GM12878 (cell line): Measurements from ENCODE around the gene IL16. TPM values are rescaled to one million over a fixed set of nuclear protein-coding genes. Genes with fewer than 3 reads are reported as not detected.

Experiments used
- ATAC-seq: fragments of 200-7000 bp; cut with Tn5 transposase; 3 replicates; pipeline ENCODE4 v1.9.1; 2020; ENCODE audit warnings: mild to moderate bottlenecking, moderate library complexity
- BruUV-seq: library from RNA; stranded (reverse); fragments of 400-500 nt; replicated peaks from 2 replicates; lab custom pipeline; 2021; lab: Mats Ljungman, UMichigan
- CTCF ChIA-PET: fragments of 300-600 bp; sonication (Branson Sonifier 250); formaldehyde crosslinking; extraction: SDS; loops from one replicate; lab custom pipeline; 2021; ENCODE audit warnings: inconsistent platforms; lab: Yijun Ruan, JAX
- POLR2A ChIA-PET: fragments of 350-600 bp; formaldehyde crosslinking; extraction: SDS; loops from one replicate; lab custom pipeline; 2021; ENCODE audit warnings: inconsistent platforms; lab: Charles Lee
- RAD21 ChIA-PET: fragments of 300-600 bp; sonication (Branson Sonifier 250); formaldehyde crosslinking; loops from one replicate; lab custom pipeline; 2023; ENCODE audit warnings: antibody characterized with exemption; ENCODE audit not compliant: unreplicated experiment; lab: Charles Lee
- SMC1A ChIA-PET: fragments of 300-600 bp; sonication (Branson Sonifier 250); formaldehyde crosslinking; loops from one replicate; lab custom pipeline; 2023; ENCODE audit not compliant: unreplicated experiment, uncharacterized antibody; lab: Charles Lee
- DNase-seq: peaks from one replicate; pipeline ENCODE4 v3.0.0-alpha.2; 2011; ENCODE audit warnings: low read depth, low spot score
- FAIRE-seq: peaks from 3 replicates; lab custom pipeline; 2011; peaks lifted over from hg19 to GRCh38; lab: Jason Lieb, UNC
- H2AFZ ChIP-seq: 2 replicates; pipeline ENCODE4 v1.6.0; 2011; ENCODE audit warnings: low read depth, low read length, control low read depth; ENCODE audit not compliant: control insufficient read depth
- H3K27ac ChIP-seq: 2 replicates; pipeline ENCODE4 v1.5.1; 2011; ENCODE audit warnings: control low read depth; ENCODE audit not compliant: control insufficient read depth, insufficient read depth
- H3K27me3 ChIP-seq, 2 experiments: replicated peaks in 1 of 2; 2 replicates each; pipeline versions ENCODE4 v1.6.0 to v1.6.1; 2011; ENCODE audit warnings: low read length in 1 of 2; ENCODE audit not compliant: control insufficient read depth in 2 of 2, insufficient read depth in 2 of 2
- H3K36me3 ChIP-seq, 2 experiments: 2 replicates each; pipeline ENCODE4 v1.5.1; 2011; ENCODE audit warnings: low read length in 1 of 2; ENCODE audit not compliant: control insufficient read depth in 2 of 2, insufficient read depth in 2 of 2
- H3K4me1 ChIP-seq: 2 replicates; pipeline ENCODE4 v1.6.1; 2011; ENCODE audit warnings: mild to moderate bottlenecking, low read length, moderate library complexity, mixed read lengths; ENCODE audit not compliant: control insufficient read depth, insufficient read depth
- H3K4me2 ChIP-seq: 2 replicates; pipeline ENCODE4 v1.6.0; 2011; ENCODE audit warnings: control low read depth; ENCODE audit not compliant: control insufficient read depth, insufficient read depth
- H3K4me3 ChIP-seq: fragments of 200-600 bp; sonication (generic); 2 replicates; pipeline ENCODE4 v1.5.1; 2016
- H3K79me2 ChIP-seq: 2 replicates; pipeline ENCODE4 v1.6.0; 2011; ENCODE audit warnings: low read length; ENCODE audit not compliant: control insufficient read depth, insufficient read depth
- H3K9ac ChIP-seq: 2 replicates; pipeline ENCODE4 v1.8.0; 2011; ENCODE audit warnings: low read length, control low read depth, mixed read lengths; ENCODE audit not compliant: control insufficient read depth, insufficient read depth
- H3K9me3 ChIP-seq: replicated peaks from 3 replicates; pipeline ENCODE4 v1.5.1; 2011; ENCODE audit warnings: mild to moderate bottlenecking, low read length; ENCODE audit not compliant: control insufficient read depth, insufficient read depth
- H4K20me1 ChIP-seq: 2 replicates; pipeline ENCODE4 v1.6.0; 2011; ENCODE audit not compliant: control insufficient read depth, insufficient read depth
- CHD2 ChIP-seq: IDR thresholded peaks from 2 replicates; pipeline ENCODE4 v1.6.1; 2011; ENCODE audit warnings: low read depth, low read length, improper control_type of control experiment, borderline replicate concordance
- GABPA ChIP-seq: IDR thresholded peaks from 2 replicates; pipeline ENCODE4 v1.6.1; 2014; ENCODE audit warnings: antibody characterized with exemption, low read depth, mild to moderate bottlenecking, inconsistent platforms
- KAT2A ChIP-seq: conservative IDR thresholded peaks from 2 replicates; pipeline ENCODE4 v1.6.1; 2011; ENCODE audit warnings: low read depth, low read length; ENCODE audit not compliant: control insufficient read depth
- NKRF ChIP-seq: fragments of 450-650 bp; conservative IDR thresholded peaks from 2 replicates; pipeline ENCODE4 v1.6.1; 2017; ENCODE audit warnings: mild to moderate bottlenecking, moderate library complexity
- NR2C1 ChIP-seq: fragments of 450-650 bp; IDR thresholded peaks from 2 replicates; pipeline ENCODE4 v1.6.1; 2017; ENCODE audit warnings: antibody characterized with exemption, mild to moderate bottlenecking, moderate library complexity
- RAD21 ChIP-seq: IDR thresholded peaks from 2 replicates; pipeline ENCODE4 v1.6.1; 2011; ENCODE audit warnings: mild to moderate bottlenecking, low read depth, low read length, moderate library complexity; ENCODE audit not compliant: insufficient read depth
- RCOR1 ChIP-seq: conservative IDR thresholded peaks from 2 replicates; pipeline ENCODE4 v1.6.1; 2012; ENCODE audit warnings: low read depth, low read length, improper control_type of control experiment
- WGBS: methylation state at CpG from one replicate; pipeline ENCODE4 v1.1.6; 2016; ENCODE audit warnings: low lambda C conversion rate; ENCODE audit not compliant: insufficient replicate concordance, insufficient coverage; ENCODE audit errors: missing lambda C conversion rate; 5-methylcytosine and 5-hydroxymethylcytosine counted together
- in situ Hi-C: fragments of 300-500 bp; cut with MboI; formaldehyde crosslinking; loops from 9 replicates; pipeline ENCODE4 v1.14.3; 2018; ENCODE audit warnings: mixed read lengths
- intact Hi-C: fragments of 100-400 bp; cut with micrococcal nuclease; formaldehyde crosslinking; loops from one replicate; pipeline ENCODE4 v1.14.2; 2022; ENCODE audit not compliant: unreplicated experiment
- polyA plus RNA-seq, 11 experiments: library from polyadenylated mRNA; depleted of rRNA in 4 of 11; unstranded in 6 of 11; stranded (reverse) in 5 of 11; fragments of >200 nt; fragmentation: Nextera tagmentation in 4 of 11; fragmentation: Illumina TruSeq in 1 of 11; extraction: Ambion mirVana in 4 of 11; extraction: Trizol in 1 of 11; gene quantifications; 1 replicate in 1 of 11; 2 replicates in 10 of 11; pipeline versions ENCODE4 v1.2.1 to v1.2.3, GENCODE V29; 2011 to 2016; ENCODE audit warnings: inconsistent platforms in 2 of 11, missing spikeins in 2 of 11, low read depth in 1 of 11
- total RNA-seq, 4 experiments: library from RNA; depleted of rRNA in 3 of 4; stranded (reverse); fragments of >200 nt in 3 of 4; fragmentation: Illumina TruSeq in 1 of 4; extraction: Trizol in 1 of 4; gene quantifications; 2 replicates each; pipeline versions ENCODE4 v1.2.1 to v1.2.3, GENCODE V29; 2013 to 2021
- TF ChIP-seq, protein P1 (sequence below): fragments of 150-350 bp; IDR thresholded peaks from 2 replicates; pipeline ENCODE4 v1.6.1; 2016; ENCODE audit warnings: low read depth, low read length

IL16 gene
- total and polyA plus RNA-seq, 10 of the 15 experiments (the other 5 are each of a cell fraction or from before 2014, with no cell fraction given), result 21.7 to 206 (median 44.5) TPM

- H3K4me2 ChIP-seq, result peak overlapping the region; percentile 100
Measured at GRCh38 chr15:81296186-81296585, 99.5 kb downstream of the IL16 start.

More at GRCh38 chr15:81296186-81296585, 99.5 kb downstream of the IL16 start:
- ATAC-seq (no peak), DNase-seq (no peak), FAIRE-seq (no peak)
- SMC1A ChIA-PET, result interaction anchor here (1.0 to 9.6 kb wide), 12 partner anchors 10 to 273 kb away, joined by 3 to 109 read pairs (median 5); partner anchors contain the start of gene STARD5
- POLR2A ChIA-PET, result interaction anchor here (0.7 to 1.4 kb wide), 4 partner anchors 11 to 28 kb away, joined by 3 to 6 read pairs (median 4); partner anchors contain the start of gene STARD5
- Histone ChIP-seq H4K20me1 (no peaks in the 10 kb centered on the region), H3K9ac (peak overlapping the region; percentile 71), H3K4me1 (peaks cover 62% of the 10 kb centered on the region), H2AFZ (peak overlapping the region; percentile 12), H3K4me3 (peak overlapping the region; percentile 49), H3K9me3 (no peaks in the 10 kb centered on the region), H3K27me3 (no peaks in the 10 kb centered on the region), H3K27ac (peak overlapping the region; percentile 99), H3K79me2 (peaks cover 75% of the 10 kb centered on the region), H3K36me3 (peaks cover 0 to 3% of the 10 kb centered on the region in 2 experiments; a peak in 2 of 4 replicates)
- TF ChIP-seq KAT2A (no peak), NR2C1 (no peak), RAD21 (no peak), CHD2 (no peak), NKRF (no peak), GABPA (no peak), RCOR1 (no peak)
- TF ChIP-seq, protein P1, sequence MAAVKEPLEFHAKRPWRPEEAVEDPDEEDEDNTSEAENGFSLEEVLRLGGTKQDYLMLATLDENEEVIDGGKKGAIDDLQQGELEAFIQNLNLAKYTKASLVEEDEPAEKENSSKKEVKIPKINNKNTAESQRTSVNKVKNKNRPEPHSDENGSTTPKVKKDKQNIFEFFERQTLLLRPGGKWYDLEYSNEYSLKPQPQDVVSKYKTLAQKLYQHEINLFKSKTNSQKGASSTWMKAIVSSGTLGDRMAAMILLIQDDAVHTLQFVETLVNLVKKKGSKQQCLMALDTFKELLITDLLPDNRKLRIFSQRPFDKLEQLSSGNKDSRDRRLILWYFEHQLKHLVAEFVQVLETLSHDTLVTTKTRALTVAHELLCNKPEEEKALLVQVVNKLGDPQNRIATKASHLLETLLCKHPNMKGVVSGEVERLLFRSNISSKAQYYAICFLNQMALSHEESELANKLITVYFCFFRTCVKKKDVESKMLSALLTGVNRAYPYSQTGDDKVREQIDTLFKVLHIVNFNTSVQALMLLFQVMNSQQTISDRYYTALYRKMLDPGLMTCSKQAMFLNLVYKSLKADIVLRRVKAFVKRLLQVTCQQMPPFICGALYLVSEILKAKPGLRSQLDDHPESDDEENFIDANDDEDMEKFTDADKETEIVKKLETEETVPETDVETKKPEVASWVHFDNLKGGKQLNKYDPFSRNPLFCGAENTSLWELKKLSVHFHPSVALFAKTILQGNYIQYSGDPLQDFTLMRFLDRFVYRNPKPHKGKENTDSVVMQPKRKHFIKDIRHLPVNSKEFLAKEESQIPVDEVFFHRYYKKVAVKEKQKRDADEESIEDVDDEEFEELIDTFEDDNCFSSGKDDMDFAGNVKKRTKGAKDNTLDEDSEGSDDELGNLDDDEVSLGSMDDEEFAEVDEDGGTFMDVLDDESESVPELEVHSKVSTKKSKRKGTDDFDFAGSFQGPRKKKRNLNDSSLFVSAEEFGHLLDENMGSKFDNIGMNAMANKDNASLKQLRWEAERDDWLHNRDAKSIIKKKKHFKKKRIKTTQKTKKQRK, result no peak
- RAD21 ChIA-PET, result interaction anchor here (0.7 to 8.4 kb wide), 5 partner anchors 10 to 28 kb away, joined by 3 to 73 read pairs (median 10); partner anchors contain the start of gene STARD5
- in situ Hi-C loops, result loop anchor here (10.0 to 25.0 kb wide), 5 partner anchors 301 to 1916 kb away; partner anchors contain the start of genes HDGFL3 and RPS17
- intact Hi-C loops, result loop anchor here (10.0 kb wide), 1 partner anchor 749 kb away; the partner anchor contains the start of gene MEX3B
- WGBS, result 0% methylated on average over 2 of the region's 2 CpGs
- no TSS peak for BruUV-seq
- CTCF ChIA-PET, result interaction anchor here (0.8 to 6.6 kb wide), 14 partner anchors 7 to 105 kb away, joined by 3 to 66 read pairs (median 4); no protein-coding TSS in a partner anchor
